ENCODE data around the gene DGKD. TPM values are rescaled to one million over a fixed set of nuclear protein-coding genes. Genes with fewer than 3 reads are reported as not detected.
"Not testable (repeated sequence)": the region's sequence is repeated elsewhere in the genome, so short reads cannot be mapped to it uniquely, and the experiment has no call there.

DGKD gene
- total and polyA plus RNA-seq, 5 experiments from 2014 or later, result 29.3 to 315 (median 44.5) TPM

- H3K9me3 Mint-ChIP-seq, result no peaks in the 10 kb centered on the region
- H3K36me3 Mint-ChIP-seq, result no peaks in the 10 kb centered on the region
- H3K27me3 Mint-ChIP-seq, result no peaks in the 10 kb centered on the region
- ATAC-seq, result no peak
- H3K27ac Mint-ChIP-seq, result peak overlapping the region in 5 of 10 donors; percentile 53 to 76 (median 70)
- no peak overlapping the region for H3K4me3 Mint-ChIP-seq
- H3K4me1 Mint-ChIP-seq, result peaks cover 17 to 61% (median 27%) of the 10 kb centered on the region in 4 donors
- POLR2A ChIA-PET, result interaction anchor here (0.7 kb wide), 1 partner anchor 10 kb away, joined by 5 read pairs; no protein-coding TSS in a partner anchor
- no peak for DNase-seq
Observed at GRCh38 chr2:233325814-233326213, 28.5 kb upstream of the DGKD start.

- Mint-ChIP-seq H3K4me3 (no peak overlapping the region), H3K27me3 (no peaks in the 10 kb centered on the region), H3K4me1 (peaks cover 23 to 66% (median 32%) of the 10 kb centered on the region in 4 donors), H3K36me3 (no peaks in the 10 kb centered on the region), H3K27ac (peak overlapping the region in 4 of 10 donors; percentile 10 to 60 (median 38)), H3K9me3 (peaks cover 0 to 3% (median 0%) of the 10 kb centered on the region in 9 donors)
- DNase-seq (no peak), ATAC-seq (no peak)
- POLR2A ChIA-PET, result no interaction called here
Observed at GRCh38 chr2:233326500-233326899, 27.8 kb upstream of the DGKD start.

GRCh38 chr2:233328922-233329321, 25.4 kb upstream of the DGKD start:
- Mint-ChIP-seq H3K9me3 (peaks cover 0 to 4% (median 0%) of the 10 kb centered on the region in 9 donors), H3K36me3 (no peaks in the 10 kb centered on the region), H3K27ac (peak overlapping the region in 7 of 10 donors; percentile 6 to 79 (median 68)), H3K27me3 (no peaks in the 10 kb centered on the region), H3K4me1 (peaks cover 30 to 71% (median 43%) of the 10 kb centered on the region in 4 donors), H3K4me3 (no peak overlapping the region)
- POLR2A ChIA-PET, result no interaction called here
- ATAC-seq (no peak), DNase-seq (no peak)

- POLR2A ChIA-PET, result interaction anchor here (0.6 to 2.9 kb wide), 2 partner anchors 9 to 13 kb away, joined by 3 to 13 read pairs; no protein-coding TSS in a partner anchor
- Mint-ChIP-seq H3K4me1 (peaks cover 26 to 72% (median 45%) of the 10 kb centered on the region in 4 donors), H3K27ac (peak overlapping the region in 8 of 10 donors; percentile 19 to 95 (median 70)), H3K36me3 (no peaks in the 10 kb centered on the region), H3K4me3 (peak overlapping the region in 1 of 10 donors; percentile 11), H3K27me3 (no peaks in the 10 kb centered on the region), H3K9me3 (peaks cover 0 to 4% (median 0%) of the 10 kb centered on the region in 9 donors)
- DNase-seq, result peak in 1 of 10 donors; percentile 16
- ATAC-seq, result no peak
Observed at GRCh38 chr2:233329489-233330135, 24.7 kb upstream of the DGKD start.

GRCh38 chr2:233331536-233331935, 22.8 kb upstream of the DGKD start:
- no peaks in the 10 kb centered on the region for H3K27me3 Mint-ChIP-seq
- H3K4me3 Mint-ChIP-seq, result peak overlapping the region; percentile 47 to 85 (median 72)
- H3K27ac Mint-ChIP-seq, result peak overlapping the region; percentile 89 to 99 (median 98)
- peaks cover 0 to 4% (median 0%) of the 10 kb centered on the region in 9 donors for H3K9me3 Mint-ChIP-seq
- peak; percentile 96 for ATAC-seq
- POLR2A ChIA-PET, result interaction anchor here (0.6 to 2.9 kb wide), 21 partner anchors 9 to 235 kb away, joined by 3 to 24 read pairs (median 4); partner anchors contain the start of genes DGKD and USP40
- H3K36me3 Mint-ChIP-seq, result no peaks in the 10 kb centered on the region
- H3K4me1 Mint-ChIP-seq, result peaks cover 29 to 76% (median 47%) of the 10 kb centered on the region in 4 donors
- peak; percentile 38 to 90 (median 80) for DNase-seq

GRCh38 chr2:233332125-233332524, 22.2 kb upstream of the DGKD start:
- Mint-ChIP-seq H3K4me1 (peaks cover 26 to 72% (median 47%) of the 10 kb centered on the region in 4 donors), H3K27me3 (no peaks in the 10 kb centered on the region), H3K4me3 (peak overlapping the region; percentile 5 to 85 (median 71)), H3K9me3 (peaks cover 0 to 4% (median 0%) of the 10 kb centered on the region in 9 donors), H3K36me3 (no peaks in the 10 kb centered on the region), H3K27ac (peak overlapping the region; percentile 89 to 99 (median 98))
- DNase-seq (no peak), ATAC-seq (peak in 1 of 2 donors; percentile 7)
- POLR2A ChIA-PET, result interaction anchor here (0.6 to 2.9 kb wide), 21 partner anchors 8 to 234 kb away, joined by 3 to 24 read pairs (median 4); partner anchors contain the start of genes DGKD and USP40

GRCh38 chr2:233334915-233335314, 19.4 kb upstream of the DGKD start:
- no peaks in the 10 kb centered on the region for H3K36me3 Mint-ChIP-seq
- DNase-seq (no peak), ATAC-seq (no peak)
- H3K4me3 Mint-ChIP-seq, result peak overlapping the region in 1 of 10 donors; percentile 10
- H3K4me1 Mint-ChIP-seq, result peaks cover 28 to 80% (median 47%) of the 10 kb centered on the region in 4 donors
- peaks cover 0 to 4% (median 0%) of the 10 kb centered on the region in 9 donors for H3K9me3 Mint-ChIP-seq
- POLR2A ChIA-PET, result interaction anchor here (0.6 kb wide), 1 partner anchor 67 kb away, joined by 4 read pairs; no protein-coding TSS in a partner anchor
- H3K27me3 Mint-ChIP-seq, result no peaks in the 10 kb centered on the region
- H3K27ac Mint-ChIP-seq, result peak overlapping the region in 5 of 10 donors; percentile 28 to 77 (median 72)

- POLR2A ChIA-PET, result interaction anchor here (0.7 to 0.8 kb wide), 3 partner anchors 11 to 68 kb away, joined by 3 to 5 read pairs (median 4); no protein-coding TSS in a partner anchor
- ATAC-seq, DNase-seq, H3K9me3 Mint-ChIP-seq, H3K4me3 Mint-ChIP-seq, H3K36me3 Mint-ChIP-seq, H3K27me3 Mint-ChIP-seq: not testable (repeated sequence)
- peak overlapping the region in 5 of 10 donors; percentile 17 to 79 (median 38) for H3K27ac Mint-ChIP-seq
- H3K4me1 Mint-ChIP-seq, result peaks cover 25 to 71% (median 41%) of the 10 kb centered on the region in 4 donors
Observed at GRCh38 chr2:233336091-233336490, 18.2 kb upstream of the DGKD start.

- Mint-ChIP-seq H3K27me3 (no peaks in the 10 kb centered on the region), H3K36me3 (no peaks in the 10 kb centered on the region), H3K4me1 (peaks cover 22 to 67% (median 37%) of the 10 kb centered on the region in 4 donors), H3K4me3 (no peak overlapping the region), H3K9me3 (peaks cover 0 to under 1% (median 0%) of the 10 kb centered on the region in 9 donors), H3K27ac (peak overlapping the region in 3 of 10 donors; percentile 17 to 53 (median 24))
- no peak for DNase-seq
- POLR2A ChIA-PET, result interaction anchor here (0.7 kb wide), 1 partner anchor 30 kb away, joined by 4 read pairs; no protein-coding TSS in a partner anchor
- no peak for ATAC-seq
Observed at GRCh38 chr2:233336541-233336940, 17.8 kb upstream of the DGKD start.

GRCh38 chr2:233338046-233338445, 16.2 kb upstream of the DGKD start:
- no peaks in the 10 kb centered on the region for H3K27me3 Mint-ChIP-seq
- peaks cover 16 to 58% (median 27%) of the 10 kb centered on the region in 4 donors for H3K4me1 Mint-ChIP-seq
- H3K4me3 Mint-ChIP-seq, result no peak overlapping the region
- DNase-seq (no peak), ATAC-seq (no peak)
- POLR2A ChIA-PET, result interaction anchor here (1.7 kb wide), 1 partner anchor 9 kb away, joined by 5 read pairs; no protein-coding TSS in a partner anchor
- no peaks in the 10 kb centered on the region for H3K36me3 Mint-ChIP-seq
- peak overlapping the region in 3 of 10 donors; percentile 32 to 81 (median 42) for H3K27ac Mint-ChIP-seq
- H3K9me3 Mint-ChIP-seq, result no peaks in the 10 kb centered on the region

- H3K36me3 Mint-ChIP-seq, result no peaks in the 10 kb centered on the region
- POLR2A ChIA-PET, result interaction anchor here (1.7 kb wide), 1 partner anchor 8 kb away, joined by 5 read pairs; no protein-coding TSS in a partner anchor
- DNase-seq (no peak), ATAC-seq (no peak)
- H3K9me3 Mint-ChIP-seq, result no peaks in the 10 kb centered on the region
- no peaks in the 10 kb centered on the region for H3K27me3 Mint-ChIP-seq
- H3K4me3 Mint-ChIP-seq, result no peak overlapping the region
- H3K27ac Mint-ChIP-seq, result peak overlapping the region in 2 of 10 donors; percentile 59 to 88
- peaks cover 9 to 49% (median 21%) of the 10 kb centered on the region in 4 donors for H3K4me1 Mint-ChIP-seq
Observed at GRCh38 chr2:233338812-233339368, 15.4 kb upstream of the DGKD start.

GRCh38 chr2:233339427-233339826, 14.9 kb upstream of the DGKD start:
- POLR2A ChIA-PET, result interaction anchor here (0.7 kb wide), 1 partner anchor 60 kb away, joined by 5 read pairs; no protein-coding TSS in a partner anchor
- Mint-ChIP-seq H3K27ac (peak overlapping the region in 1 of 10 donors; percentile 59), H3K9me3 (no peaks in the 10 kb centered on the region), H3K36me3 (no peaks in the 10 kb centered on the region), H3K4me1 (peaks cover 6 to 44% (median 18%) of the 10 kb centered on the region in 4 donors), H3K27me3 (no peaks in the 10 kb centered on the region), H3K4me3 (no peak overlapping the region)
- DNase-seq, result no peak
- ATAC-seq, result no peak

Data from naive thymus-derived CD8-positive, alpha-beta T cell (primary cell).